IPS-11a (cell line): Measurements from ENCODE around the gene RHOV.
"Not testable (repeated sequence)": the region's sequence is repeated elsewhere in the genome, so short reads cannot be mapped to it uniquely, and the experiment has no call there.

Experiments used
- H3K4me3 ChIP-seq: one replicate; pipeline ENCODE4 v1.5.1; 2013; ENCODE audit warnings: low read depth, low read length, control low read depth

The RHOV gene

GRCh38 chr15:40875991-40876730 is 2.1 kb upstream of the RHOV start:
- no peak overlapping the region for H3K4me3 ChIP-seq

DNA sequence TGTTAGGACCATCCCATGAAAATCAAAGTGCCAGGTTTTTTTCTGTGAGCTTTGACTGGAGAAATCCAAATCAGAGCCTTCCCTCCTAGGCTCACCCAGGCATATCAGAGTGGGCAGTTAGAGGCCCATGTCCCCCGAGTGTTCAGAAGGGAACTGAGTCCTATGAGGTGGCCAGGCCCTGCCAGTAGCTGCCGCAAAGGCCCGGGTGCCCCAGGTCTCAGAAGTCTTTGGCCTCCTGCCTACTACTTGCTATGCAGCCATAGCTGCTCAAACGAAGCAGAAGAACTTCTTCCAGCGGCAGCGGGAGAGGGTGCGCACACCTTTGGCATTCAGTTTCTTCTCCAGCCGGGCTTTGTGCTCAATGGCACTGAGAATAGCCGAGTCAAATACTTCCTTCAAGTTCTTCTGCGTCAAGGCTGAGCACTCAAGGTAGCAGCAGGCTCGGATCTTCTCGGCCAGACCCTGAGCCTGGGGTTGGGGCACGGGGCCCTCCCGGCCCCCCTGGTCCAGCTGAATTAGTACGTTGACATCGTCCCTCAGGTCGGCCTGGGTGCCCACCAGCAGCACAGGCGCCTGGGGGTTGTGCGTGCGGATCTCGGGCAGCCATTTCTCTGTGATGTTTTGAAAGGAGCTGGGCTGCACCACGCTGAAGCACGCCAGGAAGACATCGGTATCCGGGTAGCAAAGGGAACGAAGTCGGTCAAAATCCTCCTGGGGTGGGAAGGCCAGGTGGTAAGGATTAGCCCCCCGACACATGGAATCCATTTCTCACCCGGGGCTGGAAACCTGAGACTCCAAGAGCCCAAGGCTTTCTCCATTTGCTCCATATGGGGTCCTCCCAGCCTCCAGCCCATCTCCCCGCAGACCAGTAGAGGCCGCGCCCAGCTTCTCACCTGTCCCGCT is 992 bp downstream of the RHOV start:
- H3K4me3 ChIP-seq, result no peak overlapping the region

DNA sequence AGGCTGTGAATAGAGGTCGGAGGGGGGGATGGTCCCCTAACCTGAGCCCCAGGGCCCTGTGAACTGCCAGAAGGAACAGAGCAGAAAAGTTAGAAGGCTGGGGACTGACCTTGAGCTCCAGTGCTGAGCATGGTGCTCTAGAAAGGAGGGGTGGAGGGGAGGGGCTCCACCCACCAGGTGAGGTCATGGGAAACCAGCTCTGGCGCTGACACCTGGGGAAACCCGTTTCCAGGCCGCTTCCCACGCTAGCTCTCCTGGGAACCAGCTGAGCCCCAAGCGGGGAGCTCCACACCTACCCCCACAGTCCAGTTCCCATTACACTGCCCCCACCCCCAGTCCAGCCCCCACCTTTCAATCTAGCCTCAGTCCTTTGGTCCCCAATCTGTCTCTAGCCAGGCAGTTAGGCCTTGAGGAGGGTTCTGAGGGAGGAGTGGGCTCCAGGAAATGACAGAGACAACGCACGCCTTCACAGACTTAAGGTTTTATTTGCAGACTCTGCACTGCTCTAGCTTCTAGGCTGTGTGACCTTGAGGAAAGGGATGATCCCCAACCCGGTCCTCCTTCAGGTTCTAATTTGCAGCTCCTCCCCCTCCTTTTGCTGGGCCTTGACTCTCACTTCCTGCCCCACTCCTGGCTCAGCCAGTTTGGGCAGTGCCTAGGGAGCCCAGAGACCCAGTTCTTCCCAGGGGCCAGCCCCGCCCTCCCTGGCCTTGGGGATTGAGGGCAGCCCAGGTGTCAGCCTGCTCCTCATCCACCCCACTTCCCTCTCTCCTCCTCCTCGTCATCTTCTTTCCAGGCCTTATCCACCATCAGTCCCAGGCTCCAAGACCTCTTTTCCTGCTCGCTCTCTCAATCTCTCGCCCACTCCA is 2.1 kb downstream of the RHOV start:
- H3K4me3 ChIP-seq, result no peak overlapping the region

GRCh38 chr15:40870716-40871115 is 3.3 kb downstream of the RHOV start:
- H3K4me3 ChIP-seq, result no peak overlapping the region

- no peak overlapping the region for H3K4me3 ChIP-seq
These were observed 4.3 kb downstream of the RHOV start for GRCh38 chr15:40869686-40870085.

- H3K4me3 ChIP-seq, result no peak overlapping the region
These were observed 6.8 kb downstream of the RHOV start for GRCh38 chr15:40867199-40867598.

GRCh38 chr15:40863660-40864270 is 10.3 kb downstream of the RHOV start:
- no peak overlapping the region for H3K4me3 ChIP-seq

DNA sequence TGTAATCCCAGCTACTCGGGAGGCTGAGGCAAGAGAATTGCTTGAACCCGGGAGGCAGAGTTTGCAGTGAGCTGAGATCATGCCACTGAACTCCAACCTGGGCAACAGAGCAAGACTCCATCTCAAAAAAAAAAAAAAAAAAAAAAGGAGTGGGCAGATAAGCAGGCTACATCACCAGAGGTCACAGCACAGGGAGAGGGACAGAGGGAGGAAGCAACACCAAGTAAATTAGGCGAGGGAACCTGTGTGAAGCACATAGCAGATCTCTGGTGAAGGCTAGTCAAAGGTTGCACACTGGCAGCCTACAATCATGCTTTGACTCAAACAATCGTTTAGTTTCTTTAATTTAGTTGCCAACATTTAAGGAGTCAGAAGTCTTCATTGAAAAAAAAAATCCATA is 12.9 kb downstream of the RHOV start:
- H3K4me3 ChIP-seq, result not testable (repeated sequence)

DNA sequence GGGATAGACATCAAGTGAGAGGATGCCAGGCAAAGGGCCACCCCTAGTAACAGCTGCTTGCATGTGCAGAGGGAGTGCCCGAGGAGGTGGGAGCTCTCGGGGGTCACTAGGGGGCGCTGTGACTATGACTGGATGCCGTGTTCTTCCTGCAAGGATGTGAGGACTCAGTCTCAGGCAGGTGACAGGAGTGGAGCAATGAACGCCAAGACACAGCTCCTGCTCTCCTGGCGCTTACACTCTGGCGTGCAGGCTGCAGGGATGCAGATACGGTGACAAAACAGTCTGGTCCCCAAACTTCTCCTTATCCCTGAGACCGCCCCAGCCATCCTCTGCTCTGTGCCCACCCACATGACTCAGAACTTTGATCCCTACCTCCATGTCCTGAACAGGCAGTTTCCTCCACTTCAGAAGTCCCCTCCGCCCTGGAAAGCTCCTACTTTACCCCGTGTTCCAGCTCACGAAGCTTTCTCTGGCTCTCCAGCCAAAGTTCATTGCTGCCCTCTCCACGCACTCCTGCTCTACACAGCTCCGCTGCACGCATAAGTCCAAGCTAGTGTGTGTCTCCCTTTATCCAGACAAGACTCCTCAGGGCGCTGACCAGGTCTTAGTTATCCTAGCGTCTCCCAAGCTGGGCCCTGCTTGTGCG is 14.7 kb downstream of the RHOV start:
- no peak overlapping the region for H3K4me3 ChIP-seq

- no peak overlapping the region for H3K4me3 ChIP-seq
These were observed 15.3 kb downstream of the RHOV start for GRCh38 chr15:40858706-40859105.

GRCh38 chr15:40857601-40858341 is 16.3 kb downstream of the RHOV start:
- no peak overlapping the region for H3K4me3 ChIP-seq

DNA sequence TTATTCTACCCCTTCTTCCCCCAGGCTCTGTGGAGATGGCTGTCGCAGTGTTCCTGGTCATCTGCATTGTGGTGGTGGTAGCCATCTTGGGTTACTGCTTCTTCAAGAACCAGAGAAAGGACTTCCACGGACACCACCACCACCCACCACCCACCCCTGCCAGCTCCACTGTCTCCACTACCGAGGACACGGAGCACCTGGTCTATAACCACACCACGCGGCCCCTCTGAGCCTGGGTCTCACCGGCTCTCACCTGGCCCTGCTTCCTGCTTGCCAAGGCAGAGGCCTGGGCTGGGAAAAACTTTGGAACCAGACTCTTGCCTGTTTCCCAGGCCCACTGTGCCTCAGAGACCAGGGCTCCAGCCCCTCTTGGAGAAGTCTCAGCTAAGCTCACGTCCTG is 17.3 kb downstream of the RHOV start:
- H3K4me3 ChIP-seq, result no peak overlapping the region

- H3K4me3 ChIP-seq, result no peak overlapping the region
These were observed 18.3 kb downstream of the RHOV start for GRCh38 chr15:40855706-40856234.

DNA sequence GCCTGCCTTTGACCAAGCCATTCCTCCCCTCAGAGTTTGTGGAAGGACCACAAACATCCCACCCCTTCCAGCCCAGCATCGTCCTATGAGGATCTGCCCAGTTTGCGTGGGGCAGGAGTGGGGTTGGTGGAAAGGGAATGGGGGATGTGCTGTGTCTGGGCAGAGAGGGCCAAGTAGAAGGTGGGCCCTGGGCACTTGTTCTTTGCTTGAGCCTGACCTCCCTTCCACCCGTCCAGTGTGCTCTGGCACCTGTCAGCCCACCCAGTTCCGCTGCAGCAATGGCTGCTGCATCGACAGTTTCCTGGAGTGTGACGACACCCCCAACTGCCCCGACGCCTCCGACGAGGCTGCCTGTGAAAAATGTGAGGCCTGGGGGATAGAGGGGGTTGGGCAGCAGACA is 19.9 kb downstream of the RHOV start:
- no peak overlapping the region for H3K4me3 ChIP-seq

- no peak overlapping the region for H3K4me3 ChIP-seq
These were observed 20.7 kb downstream of the RHOV start for GRCh38 chr15:40853241-40853890.

- H3K4me3 ChIP-seq, result no peak overlapping the region
These were observed 21.5 kb downstream of the RHOV start for GRCh38 chr15:40852529-40852928.

GRCh38 chr15:40850576-40851112 is 23.4 kb downstream of the RHOV start:
- H3K4me3 ChIP-seq, result no peak overlapping the region

- no peak overlapping the region for H3K4me3 ChIP-seq
These were observed 26.6 kb downstream of the RHOV start for GRCh38 chr15:40847223-40847961.
